ENCODE results near the gene DPP10.
"Not testable (repeated sequence)": the region's sequence is repeated elsewhere in the genome, so short reads cannot be mapped to it uniquely, and the experiment has no call there.

GRCh38 chr2:115086051-115086620 is 643.7 kb downstream of the DPP10 start:
- TF ChIP-seq CTCF, POLR2A (IDR thresholded peaks at IDR 0.05): not testable (repeated sequence)

All from esophagus squamous epithelium (tissue), 4 donors.